NCI-H2196 (cell line): Measurements from ENCODE around the gene UNCX.
"Not testable (repeated sequence)": the region's sequence is repeated elsewhere in the genome, so short reads cannot be mapped to it uniquely, and the experiment has no call there.

Source experiments
- DNase-seq: peaks from one replicate; lab custom pipeline; 2025; ENCODE audit not compliant: unreplicated experiment; lab: John Stamatoyannopoulos, UW

Gene UNCX

GRCh38 chr7:1274121-1274875, 41.6 kb downstream of the UNCX start:
- DNase-seq: no peak

GRCh38 chr7:1274876-1275375, 42.3 kb downstream of the UNCX start:
- no peak for DNase-seq

GRCh38 chr7:1275451-1276381, 43.0 kb downstream of the UNCX start:
- no peak for DNase-seq

- no peak for DNase-seq
Observed at GRCh38 chr7:1276626-1277175, 44.0 kb downstream of the UNCX start.

- no peak for DNase-seq
Observed at GRCh38 chr7:1278543-1278942, 45.9 kb downstream of the UNCX start.

GRCh38 chr7:1279041-1279440, 46.4 kb downstream of the UNCX start:
- DNase-seq: no peak

- not testable (repeated sequence) for DNase-seq
Observed at GRCh38 chr7:1279895-1280294, 47.2 kb downstream of the UNCX start.

- DNase-seq: no peak
Observed at GRCh38 chr7:1281068-1281467, 48.4 kb downstream of the UNCX start.

GRCh38 chr7:1282679-1283078, 50.0 kb downstream of the UNCX start:
- no peak for DNase-seq

GRCh38 chr7:1283337-1283736, 50.7 kb downstream of the UNCX start:
- no peak for DNase-seq

GRCh38 chr7:1283941-1284742, 51.5 kb downstream of the UNCX start:
- DNase-seq: no peak

GRCh38 chr7:1284743-1285458, 52.2 kb downstream of the UNCX start:
- DNase-seq: no peak

GRCh38 chr7:1285556-1286301, 53.1 kb downstream of the UNCX start:
- no peak for DNase-seq
